SK-N-SH treated with all-trans-retinoic acid at 6 μM for 48 hours (cell line): ENCODE results near the gene ISOC2.

Experiments
- SNAI2 ChIP-seq: fragments of 250-450 bp; sonication (Bioruptor Pico); IDR thresholded peaks from 2 replicates; pipeline ENCODE4 v1.5.0; 2020; ENCODE audit warnings: mild to moderate bottlenecking, moderate library complexity
- TCF4 ChIP-seq: fragments of 250-450 bp; sonication (Bioruptor Pico); IDR thresholded peaks from 2 replicates; pipeline ENCODE4 v1.8.0; 2021; ENCODE audit warnings: mild to moderate bottlenecking, moderate library complexity, borderline replicate concordance
- TOX ChIP-seq: fragments of 250-450 bp; sonication (Bioruptor Pico); IDR thresholded peaks from 2 replicates; pipeline ENCODE4 v1.8.0; 2021; ENCODE audit warnings: mild to moderate bottlenecking, moderate library complexity, borderline replicate concordance

- TF ChIP-seq TOX (CRISPR knock-in tag) (no peak), TCF4 (CRISPR knock-in tag) (no peak), SNAI2 (CRISPR knock-in tag) (no peak)
These were observed 20.9 kb upstream of the ISOC2 start for GRCh38 chr19:55482156-55482961.
